Right lobe of liver (tissue), 6 donors: Measurements from ENCODE around the gene NTM. TPM values are rescaled to one million over a fixed set of nuclear protein-coding genes. Genes with fewer than 3 reads are reported as not detected.

Source experiments
- ATAC-seq, 4 donors: fragments of 200-7000 bp; cut with Tn5 transposase; one replicate each; pipeline ENCODE4 v1.9.1; 2020; ENCODE audit warnings: mild to moderate bottlenecking in 4 of 4, moderate library complexity in 4 of 4
- DNase-seq, 3 donors: peaks; one replicate each; pipeline ENCODE4 v3.0.0-alpha.2; 2020
- H3K27ac ChIP-seq, 3 donors: fragments of 200-600 bp; one replicate each; pipeline ENCODE4 v1.8.0; 2022
- H3K27me3 ChIP-seq, 2 donors: fragments of 200-600 bp; one replicate each; pipeline ENCODE4 v1.8.0; 2022
- H3K36me3 ChIP-seq, 4 donors: fragments of 200-600 bp; sonication (generic) in 1 of 4; one replicate each; pipeline versions ENCODE4 v1.5.1 to v1.8.0; 2017 to 2022; ENCODE audit warnings: control low read depth in 1 of 4
- H3K4me1 ChIP-seq, 4 donors: fragments of 200-600 bp; sonication (generic) in 1 of 4; one replicate each; pipeline versions ENCODE4 v1.5.1 to v1.8.0; 2017 to 2022; ENCODE audit warnings: control low read depth in 1 of 4
- H3K4me3 ChIP-seq, 3 donors: fragments of 200-600 bp; one replicate each; pipeline ENCODE4 v1.8.0; 2022
- H3K9me3 ChIP-seq, 4 donors: fragments of 200-600 bp; sonication (generic) in 1 of 4; one replicate each; pipeline versions ENCODE4 v1.5.1 to v1.8.0; 2017 to 2022; ENCODE audit warnings: control low read depth in 1 of 4
- POLR2A ChIP-seq: fragments of 450-650 bp; IDR thresholded peaks from one replicate; pipeline ENCODE4 v1.6.1; 2017; ENCODE audit warnings: antibody characterized with exemption, mild to moderate bottlenecking
- WGBS: methylation state at CpG from one replicate; pipeline ENCODE4 v1.1.6; 2018; ENCODE audit warnings: low coverage, low lambda C conversion rate; ENCODE audit not compliant: insufficient coverage; ENCODE audit errors: missing lambda C conversion rate; 5-methylcytosine and 5-hydroxymethylcytosine counted together
- intact Hi-C, 2 donors: fragments of 100-400 bp; cut with DNase I; formaldehyde crosslinking; loops; one replicate each; pipeline versions ENCODE4 v1.11.2 to v1.14.1; 2022
- total RNA-seq, 6 experiments: library from RNA; depleted of rRNA in 2 of 6; stranded (reverse); fragments of >200 nt in 2 of 6; fragmentation: NEBNext Ultra II Directional in 3 of 6; extraction: Animal tissue kit (Norgen Biotek cat#: 25700) in 3 of 6; gene quantifications; one replicate each; pipeline versions ENCODE4 v1.1.0 to v1.2.4, GENCODE V29; 2016 to 2023
- TF ChIP-seq, protein P1 (sequence below), 4 donors: fragments of 200-600 bp in 3 of 4; fragments of 450-650 bp in 1 of 4; IDR thresholded peaks; one replicate each; pipeline versions ENCODE4 v1.5.1 to v1.8.0; 2016 to 2022; ENCODE audit warnings: antibody characterized with exemption in 4 of 4, mild to moderate bottlenecking in 2 of 4
- donor health status: DM: no; HTN: yes; CAD: no.
- donor health status: DM: no; HTN: no; CAD: no.
- donor health status: DM: no; HTN: no; CAD: no.
- donor health status: DM: no; HTN: yes; CAD: no.
- donor health status: DM: no; HTN: yes; CAD: no.

NTM gene
- total RNA-seq, 6 experiments from 2014 or later: 0.35 TPM; not detected in 5

DNA sequence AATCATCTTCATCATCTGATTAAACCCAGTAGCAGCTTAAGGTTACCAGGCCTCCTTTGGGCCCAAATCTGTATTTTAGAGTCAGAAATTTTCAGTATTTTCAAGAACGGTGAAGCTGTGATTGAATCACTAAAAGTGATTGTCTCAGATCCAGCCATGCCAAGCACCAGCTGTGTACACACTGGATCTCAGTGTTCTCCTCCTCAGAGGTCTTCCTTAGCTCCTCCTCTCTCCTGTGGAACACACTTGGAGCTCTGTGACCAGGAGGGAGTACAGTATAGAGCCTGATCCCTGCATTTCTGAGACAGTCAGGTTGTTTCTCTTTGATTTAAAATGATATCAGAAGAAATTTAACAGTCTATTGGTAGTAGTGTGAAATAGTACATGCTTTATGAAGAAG, 401.1 kb downstream of the NTM start:
- Histone ChIP-seq H3K4me3 (no peak overlapping the region), H3K27ac (no peak overlapping the region), H3K27me3 (no peaks in the 10 kb centered on the region), H3K36me3 (no peaks in the 10 kb centered on the region), H3K9me3 (no peaks in the 10 kb centered on the region), H3K4me1 (no peaks in the 10 kb centered on the region)
- intact Hi-C loops: no loop called here
- 43% methylated on average over 1 of the region's 1 CpG for WGBS
- ATAC-seq (no peak), DNase-seq (no peak)
- TF ChIP-seq POLR2A: no peak
- TF ChIP-seq, protein P1, sequence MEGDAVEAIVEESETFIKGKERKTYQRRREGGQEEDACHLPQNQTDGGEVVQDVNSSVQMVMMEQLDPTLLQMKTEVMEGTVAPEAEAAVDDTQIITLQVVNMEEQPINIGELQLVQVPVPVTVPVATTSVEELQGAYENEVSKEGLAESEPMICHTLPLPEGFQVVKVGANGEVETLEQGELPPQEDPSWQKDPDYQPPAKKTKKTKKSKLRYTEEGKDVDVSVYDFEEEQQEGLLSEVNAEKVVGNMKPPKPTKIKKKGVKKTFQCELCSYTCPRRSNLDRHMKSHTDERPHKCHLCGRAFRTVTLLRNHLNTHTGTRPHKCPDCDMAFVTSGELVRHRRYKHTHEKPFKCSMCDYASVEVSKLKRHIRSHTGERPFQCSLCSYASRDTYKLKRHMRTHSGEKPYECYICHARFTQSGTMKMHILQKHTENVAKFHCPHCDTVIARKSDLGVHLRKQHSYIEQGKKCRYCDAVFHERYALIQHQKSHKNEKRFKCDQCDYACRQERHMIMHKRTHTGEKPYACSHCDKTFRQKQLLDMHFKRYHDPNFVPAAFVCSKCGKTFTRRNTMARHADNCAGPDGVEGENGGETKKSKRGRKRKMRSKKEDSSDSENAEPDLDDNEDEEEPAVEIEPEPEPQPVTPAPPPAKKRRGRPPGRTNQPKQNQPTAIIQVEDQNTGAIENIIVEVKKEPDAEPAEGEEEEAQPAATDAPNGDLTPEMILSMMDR (IDR thresholded peaks at IDR 0.05): no peak

DNA sequence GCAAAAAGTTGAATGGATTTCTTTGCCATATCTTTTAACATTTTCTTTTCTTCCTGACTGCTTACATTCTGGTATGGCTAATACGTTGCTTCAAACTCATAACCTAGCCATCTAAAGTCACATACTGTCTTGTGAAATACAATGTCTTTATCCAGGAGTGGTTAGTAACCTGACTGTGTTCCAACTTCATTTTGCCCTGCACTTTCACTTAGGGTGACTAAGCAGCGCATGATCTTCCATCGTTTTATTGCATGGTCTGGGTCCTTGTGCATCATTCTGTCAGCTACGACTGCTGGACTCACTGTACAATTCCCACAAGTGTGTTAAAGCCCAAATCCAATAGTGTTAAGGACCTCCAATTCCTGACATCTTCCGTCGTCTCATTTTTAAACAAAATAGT, 403.2 kb downstream of the NTM start:
- Histone ChIP-seq H3K27ac (no peak overlapping the region), H3K4me3 (no peak overlapping the region), H3K27me3 (no peaks in the 10 kb centered on the region), H3K9me3 (no peaks in the 10 kb centered on the region), H3K4me1 (no peaks in the 10 kb centered on the region), H3K36me3 (no peaks in the 10 kb centered on the region)
- intact Hi-C loops: no loop called here
- no peak for DNase-seq
- WGBS: 39% methylated on average over 6 of the region's 6 CpGs
- no peak for TF ChIP-seq POLR2A
- TF ChIP-seq, protein P1 (IDR thresholded peaks at IDR 0.05): no peak
- ATAC-seq: no peak

DNA sequence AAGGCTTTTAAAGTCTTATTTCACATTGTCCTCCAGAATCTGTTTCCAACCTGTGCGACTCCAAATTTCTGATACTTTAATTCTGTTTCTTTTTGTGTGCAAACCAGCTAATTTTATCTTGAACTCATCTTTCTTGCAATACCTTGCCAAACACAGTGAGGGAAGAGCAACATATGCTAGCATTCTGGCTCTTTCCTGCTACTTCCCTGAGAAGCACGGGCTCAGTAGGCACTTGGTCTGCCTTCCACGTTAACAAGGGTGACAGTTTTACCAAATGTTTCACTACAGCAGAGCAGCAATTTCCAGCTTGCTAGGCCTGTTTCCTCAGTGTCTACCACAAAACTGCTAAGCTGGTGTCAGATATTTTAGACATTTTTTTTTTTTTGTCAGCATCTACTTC, 405.8 kb downstream of the NTM start:
- 55% methylated on average over 1 of the region's 3 CpGs for WGBS
- DNase-seq: no peak
- no peaks in the 10 kb centered on the region for H3K27me3 ChIP-seq
- intact Hi-C loops: no loop called here
- H3K4me1 ChIP-seq: no peaks in the 10 kb centered on the region
- no peak overlapping the region for H3K4me3 ChIP-seq
- no peak overlapping the region for H3K27ac ChIP-seq
- no peaks in the 10 kb centered on the region for H3K36me3 ChIP-seq
- no peak for ATAC-seq
- TF ChIP-seq, protein P1 (IDR thresholded peaks at IDR 0.05): no peak
- no peak for TF ChIP-seq POLR2A
- H3K9me3 ChIP-seq: no peaks in the 10 kb centered on the region

DNA sequence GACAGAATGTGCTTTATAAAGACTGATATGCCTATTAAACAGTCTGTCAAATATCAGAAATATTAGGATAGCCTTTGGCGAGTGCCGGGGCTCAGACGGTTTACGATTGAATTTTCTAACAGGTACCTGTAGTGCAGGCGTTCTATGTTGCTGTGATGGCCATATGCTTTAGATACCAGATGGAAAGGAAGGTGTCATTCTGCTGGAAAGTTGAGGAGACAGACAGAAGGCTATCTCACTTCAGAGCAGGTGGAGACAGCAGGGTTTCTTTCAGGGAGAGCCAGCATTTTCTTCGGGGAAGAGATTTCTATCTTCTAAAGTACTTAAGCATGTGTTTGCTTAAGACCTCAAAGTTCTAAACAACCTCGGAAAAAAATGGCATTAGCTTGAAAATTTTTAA, 415.4 kb downstream of the NTM start:
- H3K36me3 ChIP-seq: no peaks in the 10 kb centered on the region
- no peaks in the 10 kb centered on the region for H3K9me3 ChIP-seq
- no peak for ATAC-seq
- H3K4me3 ChIP-seq: no peak overlapping the region
- no peaks in the 10 kb centered on the region for H3K4me1 ChIP-seq
- intact Hi-C loops: no loop called here
- 51% methylated on average over 7 of the region's 7 CpGs for WGBS
- H3K27me3 ChIP-seq: no peaks in the 10 kb centered on the region
- TF ChIP-seq, protein P1 (IDR thresholded peaks at IDR 0.05): no peak
- TF ChIP-seq POLR2A: no peak
- no peak for DNase-seq
- H3K27ac ChIP-seq: no peak overlapping the region

DNA sequence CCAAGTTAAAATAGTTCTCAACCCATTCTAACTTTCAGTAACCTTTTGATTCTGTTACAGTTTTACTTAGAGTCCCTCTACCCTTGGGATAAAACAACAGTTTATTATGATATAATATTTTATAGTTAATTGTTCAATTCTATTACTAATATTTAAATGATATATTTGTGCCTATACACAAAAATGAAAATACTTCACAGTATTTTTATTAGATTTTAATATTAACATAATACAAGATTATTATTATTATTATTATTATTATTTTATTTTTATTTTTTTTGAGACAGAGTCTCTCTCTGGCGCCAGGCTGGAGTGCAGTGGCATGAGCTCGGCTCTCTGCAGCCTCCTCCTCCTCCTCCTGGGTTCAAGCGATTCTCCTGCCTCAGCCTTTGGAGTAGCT, 416.7 kb downstream of the NTM start:
- DNase-seq: no peak
- intact Hi-C loops: no loop called here
- Histone ChIP-seq H3K4me3 (no peak overlapping the region), H3K9me3 (no peaks in the 10 kb centered on the region), H3K36me3 (no peaks in the 10 kb centered on the region), H3K4me1 (no peaks in the 10 kb centered on the region), H3K27me3 (no peaks in the 10 kb centered on the region), H3K27ac (no peak overlapping the region)
- 42% methylated on average over 3 of the region's 3 CpGs for WGBS
- no peak for TF ChIP-seq POLR2A
- TF ChIP-seq, protein P1 (IDR thresholded peaks at IDR 0.05): no peak
- no peak for ATAC-seq
